ENCODE data around the gene DDX1. TPM values are rescaled to one million over a fixed set of nuclear protein-coding genes. Genes with fewer than 3 reads are reported as not detected.

Gene DDX1
- total RNA-seq, 1 experiment from 2014 or later, result 62.6 TPM

DNA sequence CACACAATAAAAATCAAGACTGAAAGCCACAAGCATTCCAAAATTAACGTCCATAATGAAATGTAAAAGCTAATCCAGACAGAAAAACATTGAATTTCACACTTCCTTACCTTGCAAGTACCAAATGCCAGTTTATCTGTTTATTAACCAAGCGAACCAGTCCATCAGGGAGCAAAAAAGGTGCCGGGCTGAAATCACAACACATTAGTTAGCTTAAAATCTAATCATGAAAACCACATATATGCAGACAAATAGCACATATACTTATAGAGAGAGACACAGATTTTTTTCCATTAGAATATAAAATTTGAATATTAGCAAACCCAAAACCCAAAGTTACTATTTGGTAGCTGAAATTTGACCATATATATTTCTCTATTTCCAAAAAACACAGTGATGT lies 37.7 kb upstream of the DDX1 start:
- ChIA-PET POLR2A (ENCODE audit: unreplicated experiment) (no interaction called here), CTCF (no interaction called here)
- intact Hi-C loops (cut with micrococcal nuclease), result no loop called here
- Histone ChIP-seq H4K20me1 (ENCODE audit: low read length) (no peaks in the 10 kb centered on the region), H3K9ac (ENCODE audit: low read length) (no peak overlapping the region), H3K4me3 (ENCODE audit: low read length) (no peak overlapping the region), H3K4me2 (ENCODE audit: low read length) (no peak overlapping the region), H3K79me2 (ENCODE audit: low read length) (peaks cover 22% of the 10 kb centered on the region), H3K27me3 (ENCODE audit: low read length) (no peaks in the 10 kb centered on the region), H3K9me2 (replicated peaks; ENCODE audit: low read length) (no peaks in the 10 kb centered on the region), H3K27ac (ENCODE audit: low read length) (no peak overlapping the region), H2AFZ (ENCODE audit: low read length) (no peak overlapping the region), H3F3A (ENCODE audit: low read length, unreplicated experiment) (no peaks in the 10 kb centered on the region), H3K9me3 (ENCODE audit: low read length) (no peaks in the 10 kb centered on the region), H3K4me1 (ENCODE audit: insufficient read depth, low read length) (peaks cover 5% of the 10 kb centered on the region; the same call in 1 of the 2 replicates), H3K36me3 (ENCODE audit: low read depth, low read length) (peaks cover 10% of the 10 kb centered on the region; the same call in 1 of the 2 replicates)
- DNase-seq (no peak), ATAC-seq (no peak)
- BruUV-seq (replicated peaks), result no TSS peak
- TF ChIP-seq EZH2phosphoT487 (IDR thresholded peaks at IDR 0.05; ENCODE audit: borderline replicate concordance, low read length) (no peak), EZH2 (IDR thresholded peaks at IDR 0.05; ENCODE audit: low read length, unreplicated experiment) (no peak), CTCF (conservative IDR thresholded peaks at IDR 0.05; ENCODE audit: low read depth, low read length) (no peak)

- Histone ChIP-seq H3K4me3 (ENCODE audit: low read length) (no peak overlapping the region), H4K20me1 (ENCODE audit: low read length) (no peaks in the 10 kb centered on the region), H3K9me3 (ENCODE audit: low read length) (no peaks in the 10 kb centered on the region), H3K27ac (ENCODE audit: low read length) (no peak overlapping the region), H3K79me2 (ENCODE audit: low read length) (peaks cover 29% of the 10 kb centered on the region), H3K4me1 (ENCODE audit: insufficient read depth, low read length) (peaks cover 7% of the 10 kb centered on the region; the same call in 1 of the 2 replicates), H3K4me2 (ENCODE audit: low read length) (no peak overlapping the region), H3K27me3 (ENCODE audit: low read length) (no peaks in the 10 kb centered on the region), H2AFZ (ENCODE audit: low read length) (no peak overlapping the region), H3K9ac (ENCODE audit: low read length) (no peak overlapping the region), H3K9me2 (replicated peaks; ENCODE audit: low read length) (no peaks in the 10 kb centered on the region), H3F3A (ENCODE audit: low read length, unreplicated experiment) (no peaks in the 10 kb centered on the region), H3K36me3 (ENCODE audit: low read depth, low read length) (peaks cover 10% of the 10 kb centered on the region; the same call in 1 of the 2 replicates)
- ChIA-PET POLR2A (ENCODE audit: unreplicated experiment) (no interaction called here), CTCF (no interaction called here)
- BruUV-seq (replicated peaks), result no TSS peak
- intact Hi-C loops (cut with micrococcal nuclease), result no loop called here
- ATAC-seq (no peak), DNase-seq (no peak)
- no peak for TF ChIP-seq EZH2phosphoT487 (IDR thresholded peaks at IDR 0.05; ENCODE audit: borderline replicate concordance, low read length)
- no peak for TF ChIP-seq CTCF (conservative IDR thresholded peaks at IDR 0.05; ENCODE audit: low read depth, low read length)
- no peak for TF ChIP-seq EZH2 (IDR thresholded peaks at IDR 0.05; ENCODE audit: low read length, unreplicated experiment)
Observed at GRCh38 chr2:15554525-15555218, 37.0 kb upstream of the DDX1 start.

DNA sequence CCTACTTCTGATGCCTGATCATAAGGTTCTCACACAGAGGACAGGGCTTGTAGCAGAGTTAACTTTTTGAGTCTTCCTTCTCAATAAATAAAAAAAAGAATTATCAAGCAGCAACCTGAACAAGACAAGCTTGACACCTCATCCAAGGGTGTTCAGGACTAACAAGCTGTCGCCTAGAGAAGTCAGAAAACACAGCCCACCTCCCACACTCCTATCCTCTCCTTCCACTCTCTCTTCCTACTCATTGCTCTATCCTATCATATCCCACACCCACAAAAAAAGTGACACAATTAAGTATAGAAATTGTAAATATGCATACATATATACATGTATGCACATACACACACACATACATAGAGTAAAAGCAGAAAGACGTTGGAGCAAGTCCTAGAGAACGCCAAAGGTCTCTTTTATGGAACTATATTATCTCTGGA lies 35.9 kb upstream of the DDX1 start:
- Histone ChIP-seq H3K4me1 (ENCODE audit: insufficient read depth, low read length) (peaks cover 10% of the 10 kb centered on the region; the same call in 1 of the 2 replicates), H3K27me3 (ENCODE audit: low read length) (no peaks in the 10 kb centered on the region), H3K27ac (ENCODE audit: low read length) (no peak overlapping the region), H3F3A (ENCODE audit: low read length, unreplicated experiment) (no peaks in the 10 kb centered on the region), H3K4me3 (ENCODE audit: low read length) (no peak overlapping the region), H3K9me2 (replicated peaks; ENCODE audit: low read length) (no peaks in the 10 kb centered on the region), H2AFZ (ENCODE audit: low read length) (no peak overlapping the region), H4K20me1 (ENCODE audit: low read length) (no peaks in the 10 kb centered on the region), H3K4me2 (ENCODE audit: low read length) (no peak overlapping the region), H3K9ac (ENCODE audit: low read length) (no peak overlapping the region), H3K36me3 (ENCODE audit: low read depth, low read length) (peaks cover 10% of the 10 kb centered on the region; the same call in 1 of the 2 replicates), H3K79me2 (ENCODE audit: low read length) (peaks cover 40% of the 10 kb centered on the region), H3K9me3 (ENCODE audit: low read length) (no peaks in the 10 kb centered on the region)
- DNase-seq (no peak), ATAC-seq (no peak)
- CTCF ChIA-PET, result no interaction called here
- POLR2A ChIA-PET (ENCODE audit: unreplicated experiment), result no interaction called here
- no peak for TF ChIP-seq EZH2 (IDR thresholded peaks at IDR 0.05; ENCODE audit: low read length, unreplicated experiment)
- TF ChIP-seq CTCF (conservative IDR thresholded peaks at IDR 0.05; ENCODE audit: low read depth, low read length), result no peak
- TF ChIP-seq EZH2phosphoT487 (IDR thresholded peaks at IDR 0.05; ENCODE audit: borderline replicate concordance, low read length), result no peak
- intact Hi-C loops (cut with micrococcal nuclease), result no loop called here
- no TSS peak for BruUV-seq (replicated peaks)
